NCI-H2107 (cell line): Measurements from ENCODE around the gene CLDN8.

ENCODE experiments used
- DNase-seq: peaks from one replicate; lab custom pipeline; 2025; lab: John Stamatoyannopoulos, UW

The CLDN8 gene

GRCh38 chr21:30216041-30216723 is at the start of gene CLDN8:
CLDN8 (minus strand) TSS chr21:30216097; CDS start chr21:30215925, 172 bp downstream.
- no peak for DNase-seq

DNA sequence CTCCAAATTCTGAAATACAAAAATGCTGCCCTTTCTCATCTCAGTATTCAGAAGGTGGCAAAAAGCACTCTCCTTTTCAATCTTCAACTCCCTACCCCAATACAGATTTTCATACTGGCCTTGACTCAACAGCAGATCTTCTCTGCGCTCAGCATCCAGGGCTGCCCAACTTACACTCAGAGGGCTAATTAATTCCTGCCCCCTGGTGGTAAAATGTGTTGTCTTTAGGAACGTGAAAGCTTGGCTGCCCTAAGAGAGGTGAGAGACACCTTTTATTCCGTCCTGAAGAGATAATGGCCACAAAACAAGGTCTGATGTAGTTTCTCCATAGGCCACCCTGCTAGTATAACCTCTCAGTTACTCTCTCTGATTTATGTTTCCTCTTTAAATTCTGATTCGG is 41.9 kb upstream of the CLDN8 start:
- DNase-seq, result no peak

GRCh38 chr21:30256100-30256499 is 40.2 kb upstream of the CLDN8 start:
- DNase-seq, result no peak

DNA sequence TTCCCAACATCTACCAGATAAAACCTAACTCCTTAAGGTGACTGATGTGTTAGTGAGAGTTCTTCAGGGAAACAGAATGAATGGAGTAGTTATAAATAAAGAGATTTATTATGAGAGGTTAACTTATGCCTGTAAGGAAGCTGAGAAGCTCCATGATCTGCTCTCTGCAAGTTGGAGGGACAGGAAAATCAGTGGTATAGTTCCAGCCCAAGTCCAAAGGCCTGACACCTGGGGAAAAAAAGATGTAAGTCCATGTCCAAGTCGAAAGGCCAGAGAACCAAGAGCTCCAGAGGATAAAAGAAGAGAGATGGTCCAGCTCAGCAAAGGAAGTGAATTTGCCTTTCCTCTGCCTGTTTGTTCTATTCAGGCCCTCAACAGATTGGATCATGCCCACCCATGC is 39.8 kb upstream of the CLDN8 start:
- no peak for DNase-seq

GRCh38 chr21:30251781-30252180 is 35.9 kb upstream of the CLDN8 start:
- no peak for DNase-seq

GRCh38 chr21:30249936-30250335 is 34.0 kb upstream of the CLDN8 start:
- no peak for DNase-seq

DNA sequence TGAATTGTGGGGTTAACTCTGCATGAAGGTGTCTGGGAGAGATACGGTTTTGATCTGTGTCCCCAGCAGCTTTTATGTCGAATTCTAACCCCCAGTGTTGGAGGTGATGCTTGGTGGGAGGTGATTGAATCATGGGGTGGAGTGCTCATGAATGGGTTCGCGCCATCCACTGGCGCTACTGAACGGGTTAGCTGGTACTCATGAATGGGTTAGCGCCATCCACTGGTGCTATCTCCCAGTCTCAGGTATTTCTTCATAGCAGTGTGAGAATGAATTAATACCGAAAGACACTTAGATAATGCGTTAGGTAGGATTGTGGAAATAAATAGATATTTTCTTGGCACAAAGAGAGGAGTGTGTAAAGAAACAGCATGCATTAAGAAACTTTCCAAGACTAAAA is 32.9 kb upstream of the CLDN8 start:
- no peak for DNase-seq

GRCh38 chr21:30245061-30245460 is 29.2 kb upstream of the CLDN8 start:
- DNase-seq, result no peak

DNA sequence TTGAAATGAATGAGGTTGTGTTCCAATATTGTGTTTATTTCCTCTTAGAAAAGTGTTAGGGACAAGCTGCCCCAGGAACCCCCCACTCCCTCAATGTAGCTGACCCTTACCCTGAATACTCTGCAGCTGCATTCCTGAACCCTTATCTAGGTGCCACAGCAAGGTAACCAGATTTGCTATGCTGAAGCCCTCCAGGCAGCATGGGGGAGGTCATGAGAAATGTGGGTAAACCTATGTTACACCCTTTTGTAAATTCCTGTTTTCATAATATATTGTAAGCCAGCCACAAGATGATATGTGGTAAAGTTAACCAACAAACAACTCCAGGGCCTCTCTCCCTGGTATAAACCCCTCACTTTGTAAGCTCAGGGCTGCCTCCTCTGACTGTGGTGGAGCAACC is 27.8 kb upstream of the CLDN8 start:
- no peak for DNase-seq

DNA sequence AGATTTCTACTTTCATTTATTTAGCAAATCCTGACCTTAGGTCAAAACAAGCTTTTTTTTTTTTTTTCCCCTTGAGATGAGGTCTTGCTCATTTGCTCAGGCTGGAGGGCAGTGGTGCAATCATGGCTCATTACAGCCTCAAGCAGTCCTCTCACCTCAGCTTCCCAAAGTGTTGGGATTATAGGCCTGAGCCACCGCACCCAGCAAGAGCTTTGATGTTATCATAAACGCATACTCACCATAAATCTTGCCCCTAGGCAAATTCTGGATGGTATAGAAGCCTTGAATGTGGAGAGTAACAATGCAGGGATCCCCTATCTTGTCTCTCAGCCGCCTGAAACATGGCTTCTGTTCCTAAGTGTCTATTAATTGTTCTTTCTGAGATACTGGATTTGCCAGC is 24.8 kb upstream of the CLDN8 start:
- no peak for DNase-seq

DNA sequence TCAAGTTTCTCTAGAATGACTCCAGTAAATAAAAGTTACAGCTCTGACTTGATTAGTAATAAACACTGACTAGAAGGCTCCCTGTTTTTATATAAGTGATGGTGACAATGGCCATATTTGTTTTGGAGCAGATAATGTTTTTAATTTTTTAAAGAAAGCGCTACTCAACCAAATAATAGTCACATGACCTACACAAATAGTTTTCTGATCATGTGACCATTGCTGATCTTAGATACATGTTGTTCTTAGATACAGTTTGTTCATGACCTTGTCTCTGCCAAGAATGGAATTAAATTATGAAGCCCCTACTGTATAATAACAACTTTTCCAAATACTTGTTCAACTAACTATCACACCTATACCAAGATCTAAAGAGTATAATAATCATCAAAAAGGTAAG is 22.3 kb upstream of the CLDN8 start:
- no peak for DNase-seq

- no peak for DNase-seq
Measured at GRCh38 chr21:30234643-30235042, 18.7 kb upstream of the CLDN8 start.

DNA sequence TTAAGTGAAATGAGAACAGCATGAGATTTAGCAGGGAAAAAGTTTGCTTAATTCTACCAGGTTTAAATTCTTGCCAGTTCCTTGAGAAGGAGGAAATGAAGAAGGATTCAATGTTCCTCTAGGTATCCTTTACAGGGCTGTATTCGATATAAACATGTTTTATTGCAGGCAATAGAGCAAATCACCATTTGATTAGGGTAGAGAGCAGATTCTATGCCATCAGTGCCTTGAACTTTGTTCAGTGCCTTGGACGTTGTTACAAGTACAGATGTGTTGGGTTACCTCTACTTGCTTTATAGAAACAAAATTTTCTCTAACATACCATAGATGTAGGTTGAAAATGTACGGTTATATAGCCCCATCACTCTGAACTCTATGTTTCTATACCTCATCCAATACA is 18.2 kb upstream of the CLDN8 start:
- no peak for DNase-seq

GRCh38 chr21:30233228-30234020 is 17.5 kb upstream of the CLDN8 start:
- no peak for DNase-seq

DNA sequence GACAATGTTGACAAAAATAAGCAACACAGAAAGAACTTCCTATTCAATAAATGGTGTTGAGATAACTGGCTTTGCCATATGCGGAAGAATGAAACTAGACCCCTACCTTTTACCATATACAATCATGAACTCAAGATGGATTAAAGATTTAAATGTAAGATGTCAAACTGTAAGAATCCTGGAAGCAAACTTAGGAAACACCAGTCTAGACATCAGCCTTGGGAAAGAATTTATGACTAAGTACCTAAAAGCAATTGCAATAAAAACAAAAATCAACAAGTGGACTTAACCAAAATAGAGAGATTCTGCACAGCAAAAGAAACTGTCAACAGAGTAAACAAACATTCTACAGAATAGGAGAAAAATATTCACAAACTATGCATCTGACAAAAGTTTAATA is 16.1 kb upstream of the CLDN8 start:
- DNase-seq, result no peak

GRCh38 chr21:30227633-30228404 is 11.9 kb upstream of the CLDN8 start:
- no peak for DNase-seq

DNA sequence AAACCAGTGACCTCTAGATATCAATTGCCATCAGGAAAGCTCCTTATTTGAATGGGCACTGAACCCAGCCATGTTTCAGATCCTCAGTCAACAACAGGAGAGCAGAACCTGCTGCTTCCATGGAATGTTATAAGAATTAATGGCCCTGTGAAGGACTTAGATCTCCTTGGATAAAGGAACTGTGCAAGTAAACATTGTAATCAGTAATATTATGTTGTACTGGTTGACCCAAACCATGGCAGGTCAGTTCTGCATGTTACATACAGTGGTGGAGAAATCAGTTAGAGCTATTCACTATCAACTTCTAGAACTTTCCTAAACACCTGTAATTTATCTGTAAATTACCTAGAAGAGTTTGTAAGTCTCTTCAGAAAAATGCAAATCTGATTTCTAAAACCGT is 11.2 kb upstream of the CLDN8 start:
- no peak for DNase-seq

GRCh38 chr21:30223596-30223995 is 7.7 kb upstream of the CLDN8 start:
- no peak for DNase-seq

DNA sequence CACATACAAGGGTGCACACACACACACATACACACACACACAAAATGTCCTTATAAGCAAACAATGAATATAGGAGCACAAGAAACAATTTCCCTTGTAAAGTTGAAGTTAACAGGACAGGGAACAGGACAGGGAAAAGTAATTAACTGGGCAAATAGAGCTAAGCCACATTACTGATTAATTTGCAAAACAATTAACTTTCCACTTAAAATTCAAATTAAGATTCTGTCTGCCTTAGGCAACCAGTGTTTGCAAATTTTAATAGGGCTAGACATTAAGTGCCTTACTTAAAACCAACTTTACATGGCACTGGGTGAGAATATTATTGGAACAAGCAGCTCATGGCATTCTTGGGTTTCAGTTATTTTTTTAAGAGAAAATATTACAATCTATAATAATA is 6.8 kb upstream of the CLDN8 start:
- no peak for DNase-seq

GRCh38 chr21:30211071-30211470 is 4.8 kb downstream of the CLDN8 start:
- DNase-seq, result no peak

- DNase-seq, result no peak
Measured at GRCh38 chr21:30209601-30210000, 6.3 kb downstream of the CLDN8 start.

GRCh38 chr21:30207252-30207579 is 8.7 kb downstream of the CLDN8 start:
- no peak for DNase-seq
